Caco-2 (cell line): ENCODE data around the gene CYB561. TPM values are rescaled to one million over a fixed set of nuclear protein-coding genes. Genes with fewer than 3 reads are reported as not detected.

Source experiments
- BruUV-seq: library from RNA; stranded (reverse); fragments of 400-500 nt; replicated peaks from 2 replicates; lab custom pipeline; 2021; lab: Mats Ljungman, UMichigan
- CTCF ChIA-PET: fragments of 300-600 bp; sonication (Branson Sonifier 250); formaldehyde crosslinking; loops from one replicate; lab custom pipeline; 2022; ENCODE audit warnings: antibody characterized with exemption; lab: Charles Lee
- POLR2A ChIA-PET: fragments of 300-600 bp; sonication (Branson Sonifier 250); formaldehyde crosslinking; loops from one replicate; lab custom pipeline; 2022; ENCODE audit warnings: antibody characterized with exemption; lab: Charles Lee
- DNase-seq, 2 experiments: peaks; one replicate each; pipeline versions ENCODE4 v3.0.0 to v3.0.0-alpha.2; 2020 to 2022
- H3K27me3 ChIP-seq: replicated peaks from 2 replicates; pipeline ENCODE4 v1.6.0; 2011; ENCODE audit warnings: low read length; ENCODE audit not compliant: control insufficient read depth, insufficient read depth
- H3K36me3 ChIP-seq: 2 replicates; pipeline ENCODE4 v1.5.1; 2011; ENCODE audit warnings: low read length; ENCODE audit not compliant: control insufficient read depth, insufficient read depth
- H3K4me1 ChIP-seq: fragments of 250-450 bp; sonication (Bioruptor Pico); 2 replicates; pipeline ENCODE4 v1.5.1; 2020; ENCODE audit warnings: mild to moderate bottlenecking
- H3K4me3 ChIP-seq: 2 replicates; pipeline ENCODE4 v1.5.1; 2011; ENCODE audit warnings: low read depth, mild to moderate bottlenecking, control low read depth, low read length
- H3K9me3 ChIP-seq: fragments of 250-450 bp; sonication (Bioruptor Pico); 2 replicates; pipeline ENCODE4 v1.5.1; 2020; ENCODE audit warnings: mild to moderate bottlenecking, moderate library complexity
- H3K27ac Mint-ChIP-seq: one replicate; pipeline ENCODE4 v1.8.0; 2022; ENCODE audit warnings: mixed read lengths; ENCODE audit not compliant: unreplicated experiment
- H3K27me3 Mint-ChIP-seq: one replicate; pipeline ENCODE4 v1.8.0; 2022; ENCODE audit warnings: mixed read lengths; ENCODE audit not compliant: insufficient read depth, unreplicated experiment
- H3K36me3 Mint-ChIP-seq: one replicate; pipeline ENCODE4 v1.8.0; 2022; ENCODE audit warnings: mild to moderate bottlenecking, mixed read lengths; ENCODE audit not compliant: insufficient read depth, unreplicated experiment
- H3K4me1 Mint-ChIP-seq: one replicate; pipeline ENCODE4 v1.8.0; 2022; ENCODE audit warnings: low read depth, mixed read lengths; ENCODE audit not compliant: unreplicated experiment
- H3K4me3 Mint-ChIP-seq: one replicate; pipeline ENCODE4 v1.8.0; 2022; ENCODE audit warnings: mild to moderate bottlenecking, moderate library complexity, mixed read lengths; ENCODE audit not compliant: unreplicated experiment
- H3K9me3 Mint-ChIP-seq: one replicate; pipeline ENCODE4 v1.8.0; 2022; ENCODE audit warnings: mixed read lengths; ENCODE audit not compliant: unreplicated experiment
- intact Hi-C: fragments of 100-400 bp; cut with micrococcal nuclease; formaldehyde crosslinking; loops from one replicate; pipeline ENCODE4 v1.10.0; 2022; ENCODE audit not compliant: unreplicated experiment
- total RNA-seq: library from RNA; stranded (reverse); gene quantifications from 2 replicates; pipeline ENCODE4 v1.2.3, GENCODE V29; 2022
- TF ChIP-seq, protein P1 (sequence below), 2 experiments: fragments of 200-600 bp in 1 of 2; IDR thresholded peaks; 1 replicate in 1 of 2; 2 replicates in 1 of 2; pipeline versions ENCODE4 v1.5.1 to v1.8.0; 2011 to 2022; ENCODE audit warnings: antibody characterized with exemption in 1 of 2, control low read depth in 1 of 2, inconsistent platforms in 1 of 2, low read depth in 1 of 2, low read length in 1 of 2, mild to moderate bottlenecking in 1 of 2, moderate library complexity in 1 of 2; ENCODE audit not compliant: insufficient read depth in 1 of 2, severe bottlenecking in 1 of 2, unreplicated experiment in 1 of 2

Gene CYB561
- total RNA-seq, 1 experiment from 2014 or later, result 46.3 TPM

DNA sequence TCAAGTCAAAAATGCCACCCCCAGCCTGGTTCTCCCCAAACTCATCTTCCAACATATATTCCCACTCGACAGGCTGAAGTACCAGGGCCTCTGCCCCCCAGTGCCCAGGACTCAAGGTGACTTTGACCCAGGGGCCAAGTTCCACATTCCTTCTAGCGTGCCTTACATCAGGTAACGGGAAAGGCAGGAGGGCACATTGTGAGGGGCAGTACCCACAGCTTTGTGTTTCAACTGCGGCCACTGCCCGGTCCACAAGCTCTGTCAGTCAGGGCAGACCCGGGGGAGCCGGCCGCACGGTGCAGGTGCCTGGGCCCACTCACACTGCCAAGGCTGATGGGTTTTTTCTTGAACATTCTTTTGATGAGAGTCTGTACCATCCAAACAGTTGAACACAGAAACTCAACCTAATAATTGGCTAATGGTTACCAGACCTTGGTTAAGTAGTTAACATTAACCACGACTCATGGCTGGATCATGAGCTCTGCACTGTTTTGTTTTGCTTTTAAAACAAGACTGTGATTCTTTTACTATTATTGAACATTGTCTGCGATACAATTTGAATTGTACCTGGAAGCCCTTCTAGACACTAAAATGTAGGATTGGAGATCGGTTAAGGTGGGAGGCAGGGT lies 48.3 kb upstream of the CYB561 start:
- POLR2A ChIA-PET, result no interaction called here
- Mint-ChIP-seq H3K4me3 (no peak overlapping the region), H3K27ac (no peak overlapping the region), H3K9me3 (no peaks in the 10 kb centered on the region), H3K27me3 (peaks cover 3% of the 10 kb centered on the region), H3K4me1 (no peaks in the 10 kb centered on the region), H3K36me3 (no peaks in the 10 kb centered on the region)
- CTCF ChIA-PET, result no interaction called here
- 0 out of 2 replicates have a peak, but pooled peaks cover 7% of the 10 kb centered on the region for H3K4me1 ChIP-seq
- TF ChIP-seq, protein P1, sequence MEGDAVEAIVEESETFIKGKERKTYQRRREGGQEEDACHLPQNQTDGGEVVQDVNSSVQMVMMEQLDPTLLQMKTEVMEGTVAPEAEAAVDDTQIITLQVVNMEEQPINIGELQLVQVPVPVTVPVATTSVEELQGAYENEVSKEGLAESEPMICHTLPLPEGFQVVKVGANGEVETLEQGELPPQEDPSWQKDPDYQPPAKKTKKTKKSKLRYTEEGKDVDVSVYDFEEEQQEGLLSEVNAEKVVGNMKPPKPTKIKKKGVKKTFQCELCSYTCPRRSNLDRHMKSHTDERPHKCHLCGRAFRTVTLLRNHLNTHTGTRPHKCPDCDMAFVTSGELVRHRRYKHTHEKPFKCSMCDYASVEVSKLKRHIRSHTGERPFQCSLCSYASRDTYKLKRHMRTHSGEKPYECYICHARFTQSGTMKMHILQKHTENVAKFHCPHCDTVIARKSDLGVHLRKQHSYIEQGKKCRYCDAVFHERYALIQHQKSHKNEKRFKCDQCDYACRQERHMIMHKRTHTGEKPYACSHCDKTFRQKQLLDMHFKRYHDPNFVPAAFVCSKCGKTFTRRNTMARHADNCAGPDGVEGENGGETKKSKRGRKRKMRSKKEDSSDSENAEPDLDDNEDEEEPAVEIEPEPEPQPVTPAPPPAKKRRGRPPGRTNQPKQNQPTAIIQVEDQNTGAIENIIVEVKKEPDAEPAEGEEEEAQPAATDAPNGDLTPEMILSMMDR (IDR thresholded peaks at IDR 0.05; ENCODE audit: insufficient read depth in 1 of 2, low read depth in 1 of 2, low read length in 1 of 2, severe bottlenecking in 1 of 2, unreplicated experiment in 1 of 2), result no peak
- BruUV-seq, result no TSS peak
- no peaks in the 10 kb centered on the region for H3K9me3 ChIP-seq
- intact Hi-C loops, result no loop called here
- H3K4me3 ChIP-seq, result no peak overlapping the region
- no peaks in the 10 kb centered on the region; the same call in 1 of the 2 replicates for H3K27me3 ChIP-seq
- no peak for DNase-seq
- H3K36me3 ChIP-seq, result no peaks in the 10 kb centered on the region

DNA sequence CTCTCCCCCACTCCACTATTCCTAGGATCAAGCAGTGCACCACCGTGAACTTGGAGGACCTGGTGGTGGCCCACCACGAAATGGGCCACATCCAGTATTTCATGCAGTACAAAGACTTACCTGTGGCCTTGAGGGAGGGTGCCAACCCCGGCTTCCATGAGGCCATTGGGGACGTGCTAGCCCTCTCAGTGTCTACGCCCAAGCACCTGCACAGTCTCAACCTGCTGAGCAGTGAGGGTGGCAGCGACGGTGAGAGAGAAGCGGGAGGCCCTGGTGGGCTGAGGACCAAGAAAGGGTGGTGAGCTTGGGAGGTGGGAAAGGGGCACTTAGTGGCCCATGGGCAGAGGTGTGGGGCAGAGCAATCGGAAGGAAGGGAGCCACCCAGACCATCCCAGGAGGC lies 47.3 kb upstream of the CYB561 start:
- Histone ChIP-seq H3K4me1 (0 out of 2 replicates have a peak, but pooled peaks cover 7% of the 10 kb centered on the region), H3K4me3 (no peak overlapping the region), H3K9me3 (no peaks in the 10 kb centered on the region), H3K36me3 (no peaks in the 10 kb centered on the region), H3K27me3 (no peaks in the 10 kb centered on the region; the same call in 1 of the 2 replicates)
- H3K27me3 Mint-ChIP-seq, result peaks cover 3% of the 10 kb centered on the region
- no peak overlapping the region for H3K27ac Mint-ChIP-seq
- H3K4me3 Mint-ChIP-seq, result no peak overlapping the region
- H3K9me3 Mint-ChIP-seq, result no peaks in the 10 kb centered on the region
- DNase-seq, result no peak
- no peaks in the 10 kb centered on the region for H3K36me3 Mint-ChIP-seq
- BruUV-seq, result no TSS peak
- ChIA-PET POLR2A (no interaction called here), CTCF (no interaction called here)
- TF ChIP-seq, protein P1 (IDR thresholded peaks at IDR 0.05; ENCODE audit: insufficient read depth in 1 of 2, low read depth in 1 of 2, low read length in 1 of 2, severe bottlenecking in 1 of 2, unreplicated experiment in 1 of 2), result no peak
- H3K4me1 Mint-ChIP-seq, result no peaks in the 10 kb centered on the region
- intact Hi-C loops, result no loop called here

DNA sequence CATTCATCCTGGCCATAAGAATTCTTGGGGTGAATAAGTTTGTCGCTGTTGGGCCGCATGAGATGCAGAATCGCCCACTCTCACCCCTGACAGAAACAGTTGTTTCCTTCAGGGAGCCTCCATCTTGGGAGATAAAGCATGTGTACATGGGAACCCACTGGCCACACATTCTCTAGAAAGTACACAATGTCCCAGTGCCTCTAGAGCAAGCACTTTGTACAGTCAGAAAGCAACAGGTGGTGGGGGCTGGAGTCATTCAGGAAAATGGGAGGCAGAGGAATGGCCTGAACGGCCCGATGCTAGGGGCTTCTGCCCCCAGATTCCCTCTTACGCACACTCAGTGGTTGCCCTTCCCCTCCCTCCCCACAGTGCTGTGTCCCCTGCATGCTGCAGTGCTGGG lies 46.8 kb upstream of the CYB561 start:
- DNase-seq, result no peak
- Histone ChIP-seq H3K9me3 (no peaks in the 10 kb centered on the region), H3K36me3 (no peaks in the 10 kb centered on the region), H3K4me1 (0 out of 2 replicates have a peak, but pooled peaks cover 7% of the 10 kb centered on the region), H3K27me3 (no peaks in the 10 kb centered on the region; the same call in 1 of the 2 replicates), H3K4me3 (no peak overlapping the region)
- peaks cover 3% of the 10 kb centered on the region for H3K27me3 Mint-ChIP-seq
- H3K27ac Mint-ChIP-seq, result no peak overlapping the region
- CTCF ChIA-PET, result no interaction called here
- intact Hi-C loops, result no loop called here
- H3K9me3 Mint-ChIP-seq, result no peaks in the 10 kb centered on the region
- no TSS peak for BruUV-seq
- H3K36me3 Mint-ChIP-seq, result no peaks in the 10 kb centered on the region
- TF ChIP-seq, protein P1 (IDR thresholded peaks at IDR 0.05; ENCODE audit: insufficient read depth in 1 of 2, low read depth in 1 of 2, low read length in 1 of 2, severe bottlenecking in 1 of 2, unreplicated experiment in 1 of 2), result no peak
- POLR2A ChIA-PET, result no interaction called here
- H3K4me1 Mint-ChIP-seq, result no peaks in the 10 kb centered on the region
- no peak overlapping the region for H3K4me3 Mint-ChIP-seq
